C4-2B (cell line): Measurements from ENCODE around the gene COG5.

Experiments used
- ZFX ChIP-seq: fragments of 450-650 bp; IDR thresholded peaks from 2 replicates; pipeline ENCODE4 v1.6.1; 2017
- TF ChIP-seq, protein P1 (sequence below): fragments of 450-650 bp; conservative IDR thresholded peaks from 2 replicates; pipeline ENCODE4 v1.5.1; 2017; ENCODE audit warnings: mild to moderate bottlenecking

DNA sequence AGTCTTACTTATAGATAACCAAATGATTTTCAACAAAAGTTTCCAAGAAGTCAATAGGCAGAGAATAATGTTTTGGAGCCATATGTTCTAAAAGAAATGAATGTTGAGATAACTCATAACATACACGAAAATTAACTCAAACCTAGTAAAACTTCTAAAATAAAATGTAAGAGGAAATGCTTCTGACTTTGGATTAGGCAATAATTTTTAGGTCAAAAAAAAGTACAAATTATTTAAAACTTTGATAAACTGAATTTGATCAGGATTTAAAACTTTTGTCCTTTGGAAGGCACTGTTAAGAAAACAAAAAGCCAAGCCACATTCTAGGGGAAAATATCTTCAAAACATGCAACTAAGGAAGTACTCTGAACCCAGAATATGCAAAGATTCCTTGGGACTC, 242.1 kb downstream of the COG5 start:
- TF ChIP-seq, protein P1, sequence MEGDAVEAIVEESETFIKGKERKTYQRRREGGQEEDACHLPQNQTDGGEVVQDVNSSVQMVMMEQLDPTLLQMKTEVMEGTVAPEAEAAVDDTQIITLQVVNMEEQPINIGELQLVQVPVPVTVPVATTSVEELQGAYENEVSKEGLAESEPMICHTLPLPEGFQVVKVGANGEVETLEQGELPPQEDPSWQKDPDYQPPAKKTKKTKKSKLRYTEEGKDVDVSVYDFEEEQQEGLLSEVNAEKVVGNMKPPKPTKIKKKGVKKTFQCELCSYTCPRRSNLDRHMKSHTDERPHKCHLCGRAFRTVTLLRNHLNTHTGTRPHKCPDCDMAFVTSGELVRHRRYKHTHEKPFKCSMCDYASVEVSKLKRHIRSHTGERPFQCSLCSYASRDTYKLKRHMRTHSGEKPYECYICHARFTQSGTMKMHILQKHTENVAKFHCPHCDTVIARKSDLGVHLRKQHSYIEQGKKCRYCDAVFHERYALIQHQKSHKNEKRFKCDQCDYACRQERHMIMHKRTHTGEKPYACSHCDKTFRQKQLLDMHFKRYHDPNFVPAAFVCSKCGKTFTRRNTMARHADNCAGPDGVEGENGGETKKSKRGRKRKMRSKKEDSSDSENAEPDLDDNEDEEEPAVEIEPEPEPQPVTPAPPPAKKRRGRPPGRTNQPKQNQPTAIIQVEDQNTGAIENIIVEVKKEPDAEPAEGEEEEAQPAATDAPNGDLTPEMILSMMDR, result no peak
- no peak for TF ChIP-seq ZFX
